ENCODE results near the gene OR9Q2.

Gene OR9Q2, protein sequence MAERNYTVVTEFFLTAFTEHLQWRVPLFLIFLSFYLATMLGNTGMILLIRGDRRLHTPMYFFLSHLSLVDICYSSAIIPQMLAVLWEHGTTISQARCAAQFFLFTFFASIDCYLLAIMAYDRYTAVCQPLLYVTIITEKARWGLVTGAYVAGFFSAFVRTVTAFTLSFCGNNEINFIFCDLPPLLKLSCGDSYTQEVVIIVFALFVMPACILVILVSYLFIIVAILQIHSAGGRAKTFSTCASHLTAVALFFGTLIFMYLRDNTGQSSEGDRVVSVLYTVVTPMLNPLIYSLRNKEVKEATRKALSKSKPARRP

DNA sequence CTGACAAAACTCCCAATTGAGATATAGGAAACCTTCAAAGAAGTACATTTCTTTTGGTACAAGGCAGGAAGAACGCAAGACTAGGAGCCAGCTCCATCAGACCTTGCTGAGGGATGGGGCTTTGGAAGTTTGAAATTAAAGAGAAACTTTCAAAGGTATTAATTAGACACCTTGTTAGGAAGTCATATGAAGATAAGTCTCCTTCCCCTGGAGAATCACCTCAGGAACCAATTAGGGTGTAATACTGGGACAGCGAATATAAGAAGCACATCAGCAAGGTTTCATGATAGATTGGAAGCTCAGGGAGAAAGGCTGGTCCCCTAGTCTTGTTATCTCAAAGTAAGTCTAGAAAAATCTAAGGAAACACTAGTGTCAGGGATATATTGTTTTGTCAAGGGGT, at the start of gene OR9Q2:
TSS of gene OR9Q2 (plus strand) at position 301 of the 400 bp plus-strand sequence. CDS start 1,421 bp downstream, outside the sequence.
- TF ChIP-seq, protein P1, sequence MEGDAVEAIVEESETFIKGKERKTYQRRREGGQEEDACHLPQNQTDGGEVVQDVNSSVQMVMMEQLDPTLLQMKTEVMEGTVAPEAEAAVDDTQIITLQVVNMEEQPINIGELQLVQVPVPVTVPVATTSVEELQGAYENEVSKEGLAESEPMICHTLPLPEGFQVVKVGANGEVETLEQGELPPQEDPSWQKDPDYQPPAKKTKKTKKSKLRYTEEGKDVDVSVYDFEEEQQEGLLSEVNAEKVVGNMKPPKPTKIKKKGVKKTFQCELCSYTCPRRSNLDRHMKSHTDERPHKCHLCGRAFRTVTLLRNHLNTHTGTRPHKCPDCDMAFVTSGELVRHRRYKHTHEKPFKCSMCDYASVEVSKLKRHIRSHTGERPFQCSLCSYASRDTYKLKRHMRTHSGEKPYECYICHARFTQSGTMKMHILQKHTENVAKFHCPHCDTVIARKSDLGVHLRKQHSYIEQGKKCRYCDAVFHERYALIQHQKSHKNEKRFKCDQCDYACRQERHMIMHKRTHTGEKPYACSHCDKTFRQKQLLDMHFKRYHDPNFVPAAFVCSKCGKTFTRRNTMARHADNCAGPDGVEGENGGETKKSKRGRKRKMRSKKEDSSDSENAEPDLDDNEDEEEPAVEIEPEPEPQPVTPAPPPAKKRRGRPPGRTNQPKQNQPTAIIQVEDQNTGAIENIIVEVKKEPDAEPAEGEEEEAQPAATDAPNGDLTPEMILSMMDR (IDR thresholded peaks at IDR 0.05; ENCODE audit: insufficient read depth, low read length, poor library complexity, severe bottlenecking): no peak
- TF ChIP-seq EZH2phosphoT487 (conservative IDR thresholded peaks at IDR 0.05; ENCODE audit: low read length): no peak
- Histone ChIP-seq H3K79me2 (ENCODE audit: insufficient read depth, low read length) (no peaks in the 10 kb centered on the region), H3K4me2 (ENCODE audit: low read depth, low read length, poor library complexity, severe bottlenecking) (no peak within 1 kb of the TSS), H3K4me3 (ENCODE audit: insufficient read depth, low read length, poor library complexity, severe bottlenecking) (no peak within 1 kb of the TSS), H3K9ac (ENCODE audit: low read length) (no peak within 1 kb of the TSS), H3K9me3 (ENCODE audit: insufficient read depth, low read length) (no peaks in the 10 kb centered on the region), H3K36me3 (ENCODE audit: low read length) (no peaks in the 10 kb centered on the region), H4K20me1 (ENCODE audit: low read depth, low read length) (no peaks in the 10 kb centered on the region), H2AFZ (ENCODE audit: low read depth, low read length, severe bottlenecking) (no peak within 1 kb of the TSS), H3K9me2 (replicated peaks; ENCODE audit: insufficient read depth, low read length) (no peaks in the 10 kb centered on the region), H3K27ac (ENCODE audit: low read depth, low read length) (no peak within 1 kb of the TSS), H3K27me3 (ENCODE audit: low read length) (no peaks in the 10 kb centered on the region), H3F3A (ENCODE audit: insufficient read depth) (no peaks in the 10 kb centered on the region)

DNA sequence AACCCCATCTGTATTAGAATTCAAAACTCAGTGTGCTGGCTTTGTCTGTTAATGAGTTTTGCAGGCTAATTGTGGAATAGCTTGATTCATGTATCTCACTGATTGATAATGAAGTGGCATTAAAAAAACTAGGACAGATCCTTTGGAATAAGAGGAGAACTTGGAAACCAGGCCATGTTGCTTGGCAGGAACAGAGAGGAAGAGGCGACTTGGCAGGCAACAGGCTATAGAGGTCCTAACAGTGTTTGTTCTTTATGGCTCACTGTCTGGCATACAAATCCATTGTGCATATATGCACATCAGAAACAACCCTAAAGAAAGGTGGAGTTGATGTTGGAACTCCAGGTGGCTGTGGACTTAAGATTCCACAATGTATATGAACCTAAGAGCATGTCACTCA, 46.1 kb upstream of the OR9Q2 start:
- Histone ChIP-seq H3K4me2 (ENCODE audit: low read depth, low read length, poor library complexity, severe bottlenecking) (no peak overlapping the region), H3K4me3 (ENCODE audit: insufficient read depth, low read length, poor library complexity, severe bottlenecking) (no peak overlapping the region), H4K20me1 (ENCODE audit: low read depth, low read length) (no peaks in the 10 kb centered on the region), H3K79me2 (ENCODE audit: insufficient read depth, low read length) (no peaks in the 10 kb centered on the region), H3K9me3 (ENCODE audit: insufficient read depth, low read length) (no peaks in the 10 kb centered on the region), H3K9me2 (replicated peaks; ENCODE audit: insufficient read depth, low read length) (no peaks in the 10 kb centered on the region), H3K9ac (ENCODE audit: low read length) (no peak overlapping the region), H2AFZ (ENCODE audit: low read depth, low read length, severe bottlenecking) (no peak overlapping the region), H3K27ac (ENCODE audit: low read depth, low read length) (no peak overlapping the region), H3F3A (ENCODE audit: insufficient read depth) (no peaks in the 10 kb centered on the region), H3K27me3 (ENCODE audit: low read length) (no peaks in the 10 kb centered on the region), H3K36me3 (ENCODE audit: low read length) (no peaks in the 10 kb centered on the region)
- TF ChIP-seq, protein P1 (IDR thresholded peaks at IDR 0.05; ENCODE audit: insufficient read depth, low read length, poor library complexity, severe bottlenecking): no peak
- TF ChIP-seq EZH2phosphoT487 (conservative IDR thresholded peaks at IDR 0.05; ENCODE audit: low read length): no peak

DNA sequence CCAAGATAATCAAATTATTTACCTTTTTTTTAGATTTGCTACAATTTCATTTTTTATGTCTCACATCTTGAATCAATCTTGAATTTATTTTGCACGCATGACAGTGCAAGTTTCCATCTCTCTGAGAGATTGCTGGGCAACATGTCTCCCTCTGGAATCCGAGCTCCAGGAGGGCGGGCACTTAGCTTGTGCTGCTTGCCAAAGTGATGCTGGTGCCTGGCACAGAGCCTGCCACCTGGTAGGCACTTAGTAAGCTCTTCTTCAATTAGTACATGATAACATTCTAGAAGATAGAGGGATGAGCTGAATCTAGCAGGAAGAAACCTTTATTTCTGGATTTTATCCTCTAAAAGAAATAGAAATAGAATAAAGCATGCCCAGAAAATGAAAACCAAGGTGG, 36.1 kb upstream of the OR9Q2 start:
- H3K27ac ChIP-seq (ENCODE audit: low read depth, low read length): no peak overlapping the region
- H3K36me3 ChIP-seq (ENCODE audit: low read length): no peaks in the 10 kb centered on the region
- H3K4me3 ChIP-seq (ENCODE audit: insufficient read depth, low read length, poor library complexity, severe bottlenecking): no peak overlapping the region
- H4K20me1 ChIP-seq (ENCODE audit: low read depth, low read length): no peaks in the 10 kb centered on the region
- H3K9me2 ChIP-seq (replicated peaks; ENCODE audit: insufficient read depth, low read length): no peaks in the 10 kb centered on the region
- H3F3A ChIP-seq (ENCODE audit: insufficient read depth): no peaks in the 10 kb centered on the region
- H2AFZ ChIP-seq (ENCODE audit: low read depth, low read length, severe bottlenecking): no peak overlapping the region
- H3K27me3 ChIP-seq (ENCODE audit: low read length): no peaks in the 10 kb centered on the region
- H3K4me2 ChIP-seq (ENCODE audit: low read depth, low read length, poor library complexity, severe bottlenecking): no peak overlapping the region
- no peak overlapping the region for H3K9ac ChIP-seq (ENCODE audit: low read length)
- no peaks in the 10 kb centered on the region for H3K79me2 ChIP-seq (ENCODE audit: insufficient read depth, low read length)
- TF ChIP-seq EZH2phosphoT487 (conservative IDR thresholded peaks at IDR 0.05; ENCODE audit: low read length): no peak
- TF ChIP-seq, protein P1 (IDR thresholded peaks at IDR 0.05; ENCODE audit: insufficient read depth, low read length, poor library complexity, severe bottlenecking): no peak
- no peaks in the 10 kb centered on the region for H3K9me3 ChIP-seq (ENCODE audit: insufficient read depth, low read length)
